Mucosa of descending colon (tissue), 3 donors: Measurements from ENCODE around the gene ASTL. TPM values are rescaled to one million over a fixed set of nuclear protein-coding genes. Genes with fewer than 3 reads are reported as not detected.

Experiments used
- ATAC-seq: fragments of 200-7000 bp; cut with Tn5 transposase; one replicate; pipeline ENCODE4 v1.9.1; 2020; ENCODE audit warnings: mild to moderate bottlenecking, moderate library complexity
- DNase-seq, 3 donors: peaks; one replicate each; pipeline ENCODE4 v3.0.0-alpha.2; 2020
- H3K36me3 ChIP-seq: fragments of 200-600 bp; one replicate; pipeline ENCODE4 v1.8.0; 2021; ENCODE audit warnings: low read depth, mild to moderate bottlenecking
- H3K4me1 ChIP-seq: fragments of 200-600 bp; one replicate; pipeline ENCODE4 v1.8.0; 2021; ENCODE audit warnings: low read depth, mild to moderate bottlenecking
- H3K4me3 ChIP-seq: fragments of 200-600 bp; one replicate; pipeline ENCODE4 v1.8.0; 2021; ENCODE audit warnings: mild to moderate bottlenecking
- H3K9me3 ChIP-seq: fragments of 200-600 bp; one replicate; pipeline ENCODE4 v1.8.0; 2021; ENCODE audit warnings: mild to moderate bottlenecking
- intact Hi-C, 2 donors: fragments of 100-400 bp; cut with DNase I in 1 of 2; cut with micrococcal nuclease in 1 of 2; formaldehyde crosslinking; loops; one replicate each; pipeline versions ENCODE4 v1.11.0 to v1.11.1; 2022; cut with DNase I, micrococcal nuclease
- total RNA-seq, 3 donors: library from RNA; stranded (reverse); fragmentation: NEBNext Ultra II Directional in 2 of 3; extraction: Animal tissue kit (Norgen Biotek cat#: 25700) in 2 of 3; gene quantifications; one replicate each; pipeline versions ENCODE4 v1.2.1 to v1.2.4, GENCODE V29; 2021 to 2023
- TF ChIP-seq, protein P1 (sequence below): fragments of 200-600 bp; IDR thresholded peaks from one replicate; pipeline ENCODE4 v1.8.0; 2022; ENCODE audit warnings: antibody characterized with exemption, mild to moderate bottlenecking
- donor health status: DM: no; HTN: no; CAD: no; lungs with moderate emphysema.
- donor health status: DM: no; HTN: no; CAD: no.
- donor health status: DM: no; HTN: yes; CAD: no.

Gene ASTL
- total RNA-seq, 3 donors from 2014 or later, result not detected

DNA sequence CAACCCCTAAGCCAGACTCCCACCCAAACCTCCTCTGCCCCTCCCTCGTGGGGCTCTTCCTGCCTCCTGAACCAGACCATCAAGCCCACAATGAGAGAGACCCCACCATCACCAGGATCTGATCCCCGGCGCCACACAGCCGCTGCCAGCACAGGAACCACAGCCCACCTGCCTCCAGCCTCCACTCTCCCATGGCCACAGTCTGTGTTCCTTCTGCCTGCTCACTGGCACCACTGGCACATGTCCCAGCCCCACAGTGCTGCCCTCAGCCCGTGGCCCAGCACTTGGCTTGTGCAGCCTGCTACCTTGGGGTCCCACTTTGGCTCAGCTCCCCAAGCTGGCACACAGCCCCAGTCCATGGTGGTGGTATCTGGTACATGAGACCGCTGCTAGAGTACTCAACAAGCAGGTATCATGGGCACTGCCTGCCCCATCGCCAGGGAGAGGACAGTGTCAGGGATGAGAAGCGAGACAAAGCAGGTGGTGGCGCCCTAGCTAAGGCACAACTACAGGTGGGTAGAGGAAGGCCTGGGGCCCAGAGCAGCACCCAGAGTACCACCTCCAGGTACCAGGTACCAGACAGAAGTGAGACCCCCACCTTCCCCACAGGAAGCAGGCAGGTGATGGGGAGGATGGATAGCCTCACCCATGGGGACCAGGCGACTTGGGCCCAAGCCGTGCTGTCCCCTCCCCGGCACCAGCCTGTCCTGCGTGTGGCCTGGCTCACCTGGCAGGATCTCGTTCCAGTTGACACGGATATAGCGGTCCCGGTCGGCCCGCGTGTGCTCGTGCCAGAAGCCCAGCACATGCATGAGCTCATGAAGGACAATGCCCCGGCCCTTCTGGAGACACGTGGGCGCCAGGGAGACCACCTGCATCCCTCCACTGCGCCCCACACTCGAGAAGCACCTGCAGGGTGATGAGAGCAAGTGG is 6.2 kb downstream of the ASTL start:
- DNase-seq, result no peak
- TF ChIP-seq, protein P1, sequence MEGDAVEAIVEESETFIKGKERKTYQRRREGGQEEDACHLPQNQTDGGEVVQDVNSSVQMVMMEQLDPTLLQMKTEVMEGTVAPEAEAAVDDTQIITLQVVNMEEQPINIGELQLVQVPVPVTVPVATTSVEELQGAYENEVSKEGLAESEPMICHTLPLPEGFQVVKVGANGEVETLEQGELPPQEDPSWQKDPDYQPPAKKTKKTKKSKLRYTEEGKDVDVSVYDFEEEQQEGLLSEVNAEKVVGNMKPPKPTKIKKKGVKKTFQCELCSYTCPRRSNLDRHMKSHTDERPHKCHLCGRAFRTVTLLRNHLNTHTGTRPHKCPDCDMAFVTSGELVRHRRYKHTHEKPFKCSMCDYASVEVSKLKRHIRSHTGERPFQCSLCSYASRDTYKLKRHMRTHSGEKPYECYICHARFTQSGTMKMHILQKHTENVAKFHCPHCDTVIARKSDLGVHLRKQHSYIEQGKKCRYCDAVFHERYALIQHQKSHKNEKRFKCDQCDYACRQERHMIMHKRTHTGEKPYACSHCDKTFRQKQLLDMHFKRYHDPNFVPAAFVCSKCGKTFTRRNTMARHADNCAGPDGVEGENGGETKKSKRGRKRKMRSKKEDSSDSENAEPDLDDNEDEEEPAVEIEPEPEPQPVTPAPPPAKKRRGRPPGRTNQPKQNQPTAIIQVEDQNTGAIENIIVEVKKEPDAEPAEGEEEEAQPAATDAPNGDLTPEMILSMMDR, result no peak
- ATAC-seq, result no peak
- no peaks in the 10 kb centered on the region for H3K9me3 ChIP-seq
- no peaks in the 10 kb centered on the region for H3K36me3 ChIP-seq
- no peak overlapping the region for H3K4me3 ChIP-seq
- H3K4me1 ChIP-seq, result no peaks in the 10 kb centered on the region
- intact Hi-C loops, result no loop called here

DNA sequence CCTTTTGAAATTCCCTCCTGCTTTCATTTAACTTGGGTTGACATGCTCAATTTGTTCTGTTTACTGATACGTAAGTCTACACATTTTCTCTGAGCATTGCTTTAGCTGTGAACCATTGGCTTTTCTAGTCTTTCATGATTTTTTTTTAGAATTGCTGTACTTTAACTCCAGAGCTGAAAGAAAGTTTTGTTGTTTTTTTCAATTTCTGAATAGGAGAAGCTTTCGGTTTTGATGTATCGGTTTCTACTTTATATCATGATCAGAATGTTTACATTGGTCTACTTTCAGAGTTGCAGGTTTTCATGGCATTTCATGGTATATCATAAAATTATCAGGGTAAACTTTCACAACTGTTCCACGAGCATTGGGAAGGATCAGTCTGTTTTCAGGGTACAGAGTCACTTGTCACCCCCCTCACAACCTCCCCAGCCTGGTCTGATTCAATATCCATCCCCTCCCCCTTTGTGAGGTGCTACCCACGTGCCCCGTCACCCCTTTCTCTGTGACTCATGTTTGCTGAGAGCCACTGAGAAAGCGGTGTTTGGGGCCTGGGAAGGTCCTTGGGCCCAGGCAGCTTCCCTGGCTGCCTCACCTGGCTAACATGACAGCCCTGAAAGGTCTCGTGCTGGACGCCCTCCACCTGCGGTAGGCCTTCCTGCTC is 7.0 kb downstream of the ASTL start:
- TF ChIP-seq, protein P1, result no peak
- Histone ChIP-seq H3K4me1 (no peaks in the 10 kb centered on the region), H3K9me3 (no peaks in the 10 kb centered on the region), H3K36me3 (no peaks in the 10 kb centered on the region), H3K4me3 (no peak overlapping the region)
- DNase-seq, result no peak
- intact Hi-C loops, result no loop called here
- no peak for ATAC-seq

DNA sequence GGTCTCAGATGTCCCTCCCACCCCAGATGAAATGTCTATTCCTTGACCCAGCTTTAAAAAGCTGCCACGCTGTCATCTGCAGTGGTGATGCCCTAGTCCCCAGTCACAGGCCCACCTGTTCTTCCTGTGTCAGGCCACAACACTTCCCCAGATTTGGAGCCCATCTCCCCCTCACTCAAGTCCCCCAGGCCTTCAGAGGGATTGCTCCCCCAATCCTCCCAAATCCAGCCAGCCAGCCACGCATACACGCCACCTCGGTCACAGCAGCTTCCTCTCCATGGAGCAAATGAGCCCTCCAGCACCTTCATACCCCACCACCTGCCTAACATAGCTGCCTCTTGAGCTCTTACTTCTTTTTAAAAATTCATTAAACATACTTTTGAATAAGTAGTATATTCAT is 7.8 kb downstream of the ASTL start:
- ATAC-seq (no peak), DNase-seq (no peak)
- Histone ChIP-seq H3K9me3 (no peaks in the 10 kb centered on the region), H3K4me1 (no peaks in the 10 kb centered on the region), H3K36me3 (no peaks in the 10 kb centered on the region), H3K4me3 (no peak overlapping the region)
- TF ChIP-seq, protein P1, result no peak
- intact Hi-C loops, result no loop called here

DNA sequence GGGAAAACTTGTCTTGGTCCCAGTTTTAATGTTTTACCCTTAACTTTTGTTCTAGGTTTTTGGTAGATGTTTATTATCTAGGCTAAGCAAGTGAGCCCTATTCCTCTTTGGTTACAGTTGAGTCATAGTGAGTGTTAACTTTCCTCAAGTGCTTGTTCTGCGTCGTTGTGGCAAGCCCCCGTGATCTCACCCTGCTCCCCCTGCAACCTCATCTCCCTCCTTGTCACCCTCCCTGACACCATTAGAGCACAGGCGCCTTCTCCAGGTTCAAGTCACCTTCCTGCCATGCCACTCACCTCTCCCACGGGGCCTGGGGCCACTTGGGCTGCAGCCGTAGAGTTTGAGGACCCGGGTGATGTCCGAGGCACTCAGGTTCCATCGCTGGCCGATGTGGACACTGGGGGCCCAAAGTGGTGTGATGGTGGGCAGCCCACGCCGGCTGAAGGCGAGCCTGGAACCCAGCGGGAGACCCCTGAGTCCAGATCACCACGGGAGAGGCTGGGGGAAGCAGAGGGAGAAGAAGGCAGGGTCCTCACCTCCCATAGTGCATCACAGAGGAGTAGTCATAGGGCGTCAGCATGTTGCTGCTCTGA is 8.7 kb downstream of the ASTL start:
- DNase-seq, result no peak
- H3K9me3 ChIP-seq, result no peaks in the 10 kb centered on the region
- H3K4me1 ChIP-seq, result no peaks in the 10 kb centered on the region
- no peak for ATAC-seq
- TF ChIP-seq, protein P1, result no peak
- intact Hi-C loops, result no loop called here
- H3K4me3 ChIP-seq, result no peak overlapping the region
- no peaks in the 10 kb centered on the region for H3K36me3 ChIP-seq

DNA sequence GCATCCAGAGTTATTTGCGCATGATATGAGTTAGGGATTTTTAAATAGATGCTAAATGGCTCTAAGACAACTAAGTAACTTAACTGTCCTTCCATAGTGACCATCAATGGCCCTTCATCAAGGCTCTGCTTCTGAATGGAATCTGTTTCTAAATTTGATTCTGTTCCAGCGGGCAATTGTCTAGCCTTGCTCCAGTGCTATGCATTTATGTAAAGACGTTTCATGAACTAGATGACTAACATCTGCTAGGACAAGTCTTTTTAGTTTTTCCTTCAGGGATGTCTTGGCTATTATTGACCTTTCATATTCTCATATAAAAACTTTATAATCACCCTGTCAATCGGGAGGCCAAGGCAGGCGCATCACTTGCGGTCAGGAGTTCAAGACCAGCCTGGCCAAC is 9.8 kb downstream of the ASTL start:
- no peaks in the 10 kb centered on the region for H3K4me1 ChIP-seq
- H3K4me3 ChIP-seq, result no peak overlapping the region
- TF ChIP-seq, protein P1, result no peak
- DNase-seq, result no peak
- no peaks in the 10 kb centered on the region for H3K36me3 ChIP-seq
- intact Hi-C loops, result no loop called here
- no peaks in the 10 kb centered on the region for H3K9me3 ChIP-seq
- ATAC-seq, result no peak
